IMR-90 (cell line): ENCODE results near the gene DPYSL5. TPM values are rescaled to one million over a fixed set of nuclear protein-coding genes. Genes with fewer than 3 reads are reported as not detected.

Source experiments
- ATAC-seq: fragments of 200-7000 bp; cut with Tn5 transposase; 2 replicates; pipeline ENCODE4 v1.9.1; 2020; ENCODE audit warnings: low read depth, mild to moderate bottlenecking, moderate library complexity
- BruUV-seq: library from RNA; stranded (reverse); fragments of 400-500 nt; replicated peaks from 2 replicates; lab custom pipeline; 2021; lab: Mats Ljungman, UMichigan
- CTCF ChIA-PET: fragments of 300-600 bp; formaldehyde crosslinking; extraction: SDS; loops from one replicate; lab custom pipeline; 2021; ENCODE audit warnings: antibody characterized with exemption; lab: Yijun Ruan, JAX
- POLR2A ChIA-PET: fragments of 300-600 bp; sonication (Branson Sonifier 250); formaldehyde crosslinking; loops from one replicate; lab custom pipeline; 2022; ENCODE audit warnings: antibody characterized with exemption; ENCODE audit not compliant: unreplicated experiment; lab: Charles Lee
- DNase-seq: peaks from one replicate; pipeline ENCODE4 v3.0.0; 2013
- H2AFZ ChIP-seq: replicated peaks from 2 replicates; pipeline ENCODE3; 2013; ENCODE audit warnings: low read length, mild to moderate bottlenecking; ENCODE audit not compliant: poor library complexity
- H2AK5ac ChIP-seq: 2 replicates; pipeline ENCODE4 v1.6.1; 2013; ENCODE audit warnings: low read depth, low read length, inconsistent platforms
- H2AK9ac ChIP-seq: replicated peaks from 2 replicates; pipeline ENCODE3; 2013; ENCODE audit warnings: mild to moderate bottlenecking, low read depth, low read length, moderate library complexity; ENCODE audit not compliant: poor library complexity
- H2BK120ac ChIP-seq: 2 replicates; pipeline ENCODE4 v1.6.1; 2013; ENCODE audit warnings: low read depth, low read length, inconsistent platforms
- H2BK15ac ChIP-seq: 3 replicates; pipeline ENCODE4 v1.6.1; 2013; ENCODE audit warnings: low read depth, low read length, inconsistent platforms
- H2BK20ac ChIP-seq: 2 replicates; pipeline ENCODE4 v1.6.1; 2013; ENCODE audit warnings: low read depth, mild to moderate bottlenecking, inconsistent platforms, low read length, moderate library complexity
- H2BK5ac ChIP-seq: 2 replicates; pipeline ENCODE4 v1.6.1; 2013; ENCODE audit warnings: mild to moderate bottlenecking, low read depth, low read length, inconsistent platforms; ENCODE audit not compliant: poor library complexity, severe bottlenecking
- H3K14ac ChIP-seq: replicated peaks from 2 replicates; pipeline ENCODE4 v1.6.1; 2013; ENCODE audit warnings: low read depth, low read length, inconsistent platforms
- H3K18ac ChIP-seq: 2 replicates; pipeline ENCODE4 v1.6.1; 2013; ENCODE audit warnings: low read depth, low read length, control low read depth
- H3K23ac ChIP-seq: 2 replicates; pipeline ENCODE4 v1.6.1; 2013; ENCODE audit warnings: low read depth, low read length, inconsistent platforms
- H3K27ac ChIP-seq: 2 replicates; pipeline ENCODE4 v1.5.1; 2013; ENCODE audit warnings: mild to moderate bottlenecking, control low read depth, low read length; ENCODE audit not compliant: insufficient read depth
- H3K27me3 ChIP-seq: 2 replicates; pipeline ENCODE4 v1.6.1; 2013; ENCODE audit warnings: low read length; ENCODE audit not compliant: control insufficient read depth, insufficient read depth
- H3K36me3 ChIP-seq: 2 replicates; pipeline ENCODE4 v1.6.1; 2013; ENCODE audit warnings: low read length, mixed read lengths; ENCODE audit not compliant: control insufficient read depth, insufficient read depth
- H3K4ac ChIP-seq: 2 replicates; pipeline ENCODE4 v1.6.1; 2013; ENCODE audit warnings: low read depth, low read length, inconsistent platforms
- H3K4me1 ChIP-seq: 2 replicates; pipeline ENCODE4 v1.6.1; 2013; ENCODE audit warnings: low read length, mixed read lengths; ENCODE audit not compliant: control insufficient read depth, insufficient read depth
- H3K4me2 ChIP-seq: 2 replicates; pipeline ENCODE4 v1.6.1; 2013; ENCODE audit warnings: low read depth, mild to moderate bottlenecking, control low read depth, low read length, moderate library complexity
- H3K4me3 ChIP-seq: 2 replicates; pipeline ENCODE4 v1.5.1; 2013; ENCODE audit warnings: low read depth, mild to moderate bottlenecking, control low read depth, low read length, moderate library complexity; ENCODE audit not compliant: insufficient read depth
- H3K56ac ChIP-seq: 2 replicates; pipeline ENCODE4 v1.6.1; 2013; ENCODE audit warnings: low read length, inconsistent platforms; ENCODE audit not compliant: insufficient read depth; ENCODE audit errors: extremely low read depth
- H3K79me1 ChIP-seq, 2 experiments: 2 replicates each; pipeline ENCODE4 v1.6.1; 2013; ENCODE audit warnings: low read length in 2 of 2, inconsistent platforms in 1 of 2, low read depth in 1 of 2
- H3K9ac ChIP-seq: 2 replicates; pipeline ENCODE4 v1.6.1; 2013; ENCODE audit warnings: low read depth, low read length, control low read depth
- H3K9me1 ChIP-seq: 2 replicates; pipeline ENCODE4 v1.6.1; 2013; ENCODE audit warnings: low read length, inconsistent platforms; ENCODE audit not compliant: insufficient read depth
- H3K9me3 ChIP-seq: 2 replicates; pipeline ENCODE4 v1.6.1; 2013; ENCODE audit warnings: low read length; ENCODE audit not compliant: control insufficient read depth, insufficient read depth
- H4K20me1 ChIP-seq: 2 replicates; pipeline ENCODE4 v1.6.1; 2013; ENCODE audit warnings: low read length, inconsistent platforms; ENCODE audit not compliant: insufficient read depth
- H4K5ac ChIP-seq: 2 replicates; pipeline ENCODE4 v1.6.1; 2013; ENCODE audit warnings: mild to moderate bottlenecking, low read depth, low read length, control low read depth
- H4K8ac ChIP-seq, 2 experiments: 2 replicates each; pipeline ENCODE4 v1.6.1; 2013; ENCODE audit warnings: low read depth in 2 of 2, low read length in 2 of 2, control low read depth in 1 of 2, inconsistent platforms in 1 of 2
- H4K91ac ChIP-seq: 2 replicates; pipeline ENCODE4 v1.6.1; 2013; ENCODE audit warnings: low read depth, low read length, inconsistent platforms; ENCODE audit not compliant: insufficient read depth
- FOS ChIP-seq: fragments of 150-350 bp; IDR thresholded peaks from 2 replicates; pipeline ENCODE4 v1.6.1; 2016; ENCODE audit warnings: low read depth, low read length
- NFE2L2 ChIP-seq: fragments of 150-350 bp; IDR thresholded peaks from 2 replicates; pipeline ENCODE4 v1.6.1; 2016; ENCODE audit warnings: low read depth, mild to moderate bottlenecking, low read length
- POLR2A ChIP-seq: IDR thresholded peaks from 2 replicates; pipeline ENCODE4 v1.6.1; 2012; ENCODE audit warnings: mild to moderate bottlenecking, low read depth, low read length
- SMC3 ChIP-seq: fragments of 150-350 bp; IDR thresholded peaks from 2 replicates; pipeline ENCODE4 v1.6.1; 2016; ENCODE audit warnings: low read depth, mild to moderate bottlenecking, antibody characterized with exemption, low read length, moderate library complexity
- WGBS, 2 experiments: methylation state at CpG; one replicate each; pipeline versions ENCODE4 v1.1.5 to v1.1.7; 2013; ENCODE audit warnings: missing lambda C conversion rate in 2 of 2; ENCODE audit not compliant: insufficient read length in 1 of 2; ENCODE audit errors: extremely low coverage in 2 of 2; 5-methylcytosine and 5-hydroxymethylcytosine counted together
- dilution Hi-C: fragments of 300-500 bp; cut with HindIII; formaldehyde crosslinking; loops from one replicate; pipeline ENCODE4 v1.14.3; 2018; ENCODE audit warnings: low sequenced_read_pairs; ENCODE audit not compliant: unreplicated experiment
- in situ Hi-C: fragments of 300-500 bp; cut with MboI; formaldehyde crosslinking; loops from 3 replicates; pipeline ENCODE4 v1.14.3; 2019; ENCODE audit warnings: low sequenced_read_pairs, inconsistent platforms, mixed read lengths
- intact Hi-C: fragments of 100-400 bp; cut with micrococcal nuclease; formaldehyde crosslinking; loops from 2 replicates; pipeline ENCODE4 v1.10.0; 2022
- polyA plus RNA-seq, 3 experiments: library from polyadenylated mRNA; depleted of rRNA; stranded (reverse); fragments of >200 nt; gene quantifications; 2 replicates each; pipeline ENCODE4 v1.2.3, GENCODE V29; 2012; ENCODE audit warnings: low replicate concordance in 1 of 3
- total RNA-seq: library from RNA; depleted of rRNA; stranded (reverse); fragments of >200 nt; gene quantifications from 2 replicates; pipeline ENCODE4 v1.2.3, GENCODE V29; 2012; rRNA removed
- TF ChIP-seq, protein P1 (sequence below): fragments of 150-350 bp; IDR thresholded peaks from 2 replicates; pipeline ENCODE4 v1.6.1; 2016; ENCODE audit warnings: low read depth, mild to moderate bottlenecking, low read length, moderate library complexity, borderline replicate concordance

The DPYSL5 gene
- total and polyA plus RNA-seq, 2 of the 4 experiments (the other 2 are of a cell fraction), result not detected

GRCh38 chr2:26998323-26998722 is 150.4 kb downstream of the DPYSL5 start:
- Histone ChIP-seq H3K56ac (no peak overlapping the region), H4K20me1 (no peaks in the 10 kb centered on the region; the same call in 1 of the 2 replicates), H2AK5ac (no peak overlapping the region), H3K18ac (no peak overlapping the region), H4K91ac (no peak overlapping the region), H3K23ac (no peak overlapping the region), H2BK15ac (no peak overlapping the region), H3K27me3 (no peaks in the 10 kb centered on the region; the same call in 1 of the 2 replicates), H3K9ac (no peak overlapping the region), H2AFZ (no peak overlapping the region), H3K4me2 (no peak overlapping the region), H2BK5ac (no peak overlapping the region), H3K79me1 (0 out of 4 replicates have a peak, but pooled peaks cover 0 to 4% of the 10 kb centered on the region in 2 experiments), H2BK120ac (no peak overlapping the region), H3K4me3 (no peak overlapping the region), H3K14ac (no peak overlapping the region), H2AK9ac (no peak overlapping the region), H3K9me3 (no peaks in the 10 kb centered on the region), H3K36me3 (no peaks in the 10 kb centered on the region), H3K4me1 (peaks cover 2% of the 10 kb centered on the region; the same call in 1 of the 2 replicates), H4K8ac (no peak overlapping the region), H3K4ac (no peak overlapping the region), H3K9me1 (peaks cover 12% of the 10 kb centered on the region), H2BK20ac (no peak overlapping the region), H4K5ac (no peak overlapping the region), H3K27ac (no peak overlapping the region)
- in situ Hi-C loops (no loop called here), dilution Hi-C loops (no loop called here), intact Hi-C loops (no loop called here)
- no CpG with 5 or more reads among the region's 1 CpG for WGBS, 2 experiments
- ATAC-seq (no peak), DNase-seq (no peak)
- POLR2A ChIA-PET, result no interaction called here
- CTCF ChIA-PET, result interaction anchor here (0.8 kb wide), 1 partner anchor 88 kb away, joined by 3 read pairs; the partner anchor contains the start of gene KHK
- TF ChIP-seq, protein P1, sequence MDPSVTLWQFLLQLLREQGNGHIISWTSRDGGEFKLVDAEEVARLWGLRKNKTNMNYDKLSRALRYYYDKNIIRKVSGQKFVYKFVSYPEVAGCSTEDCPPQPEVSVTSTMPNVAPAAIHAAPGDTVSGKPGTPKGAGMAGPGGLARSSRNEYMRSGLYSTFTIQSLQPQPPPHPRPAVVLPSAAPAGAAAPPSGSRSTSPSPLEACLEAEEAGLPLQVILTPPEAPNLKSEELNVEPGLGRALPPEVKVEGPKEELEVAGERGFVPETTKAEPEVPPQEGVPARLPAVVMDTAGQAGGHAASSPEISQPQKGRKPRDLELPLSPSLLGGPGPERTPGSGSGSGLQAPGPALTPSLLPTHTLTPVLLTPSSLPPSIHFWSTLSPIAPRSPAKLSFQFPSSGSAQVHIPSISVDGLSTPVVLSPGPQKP, result no peak
- TF ChIP-seq FOS (no peak), POLR2A (no peak), SMC3 (no peak), NFE2L2 (no peak)
- no TSS peak for BruUV-seq

Other genes with a start within 250 kb of the DPYSL5 start
- not detected in 2 replicates for gene CIB4, start 206.8 kb upstream of the DPYSL5 start, total RNA-seq
- gene CIB4, start 206.8 kb upstream of the DPYSL5 start, polyA plus RNA-seq (2012; rRNA removed), result not detected in 2 replicates
- under 0.01 TPM in 2 replicates for gene KCNK3, start 155.4 kb upstream of the DPYSL5 start, total RNA-seq
- 0.03 and 0.17 TPM in 2 replicates for gene KCNK3, start 155.4 kb upstream of the DPYSL5 start, polyA plus RNA-seq (2012; rRNA removed)
- 25.6 and 30.6 TPM in 2 replicates for gene SLC35F6, start 83.8 kb upstream of the DPYSL5 start, total RNA-seq
- gene SLC35F6, start 83.8 kb upstream of the DPYSL5 start, polyA plus RNA-seq (2012; rRNA removed), result 19.1 and 19.4 TPM in 2 replicates
- 7.7 and 10.0 TPM in 2 replicates for gene CENPA, start 62.1 kb upstream of the DPYSL5 start, total RNA-seq
- gene CENPA, start 62.1 kb upstream of the DPYSL5 start, polyA plus RNA-seq (2012; rRNA removed), result 11.9 and 14.9 TPM in 2 replicates
- 1.8 and 2.5 TPM in 2 replicates for gene MAPRE3, start 122.5 kb downstream of the DPYSL5 start, total RNA-seq
- 17.3 and 20.3 TPM in 2 replicates for gene MAPRE3, start 122.5 kb downstream of the DPYSL5 start, polyA plus RNA-seq (2012; rRNA removed)
- gene TMEM214, start 184.8 kb downstream of the DPYSL5 start, total RNA-seq, result 31.7 and 32.1 TPM in 2 replicates
- gene TMEM214, start 184.8 kb downstream of the DPYSL5 start, polyA plus RNA-seq (2012; rRNA removed), result 121 and 132 TPM in 2 replicates
- 22.8 and 26.2 TPM in 2 replicates for gene AGBL5, start 203.5 kb downstream of the DPYSL5 start, total RNA-seq
- gene AGBL5, start 203.5 kb downstream of the DPYSL5 start, polyA plus RNA-seq (2012; rRNA removed), result 19.0 and 21.1 TPM in 2 replicates
- 196 and 386 TPM in 2 replicates for gene OST4, start 223.5 kb downstream of the DPYSL5 start, total RNA-seq
- 806 and 1,337 TPM in 2 replicates for gene OST4, start 223.5 kb downstream of the DPYSL5 start, polyA plus RNA-seq (2012; rRNA removed)
- 26.5 and 27.8 TPM in 2 replicates for gene EMILIN1, start 230.5 kb downstream of the DPYSL5 start, total RNA-seq
- gene EMILIN1, start 230.5 kb downstream of the DPYSL5 start, polyA plus RNA-seq (2012; rRNA removed), result 95.6 and 123 TPM in 2 replicates
- 0.56 and 0.72 TPM in 2 replicates for gene KHK, start 238.6 kb downstream of the DPYSL5 start, total RNA-seq
- gene KHK, start 238.6 kb downstream of the DPYSL5 start, polyA plus RNA-seq (2012; rRNA removed), result 0.80 and 0.82 TPM in 2 replicates